IPS-18c (cell line): ENCODE results near the gene BEGAIN.

Source experiments
- H3K4me3 ChIP-seq: 2 replicates; pipeline ENCODE4 v1.7.0; 2013; ENCODE audit warnings: low read depth, mild to moderate bottlenecking, low read length, moderate library complexity; ENCODE audit not compliant: insufficient read depth
- H3K9me3 ChIP-seq: one replicate; pipeline ENCODE4 v1.6.1; 2013; ENCODE audit warnings: mild to moderate bottlenecking, low read length, moderate library complexity; ENCODE audit not compliant: control insufficient read depth, insufficient read depth

Gene BEGAIN

DNA sequence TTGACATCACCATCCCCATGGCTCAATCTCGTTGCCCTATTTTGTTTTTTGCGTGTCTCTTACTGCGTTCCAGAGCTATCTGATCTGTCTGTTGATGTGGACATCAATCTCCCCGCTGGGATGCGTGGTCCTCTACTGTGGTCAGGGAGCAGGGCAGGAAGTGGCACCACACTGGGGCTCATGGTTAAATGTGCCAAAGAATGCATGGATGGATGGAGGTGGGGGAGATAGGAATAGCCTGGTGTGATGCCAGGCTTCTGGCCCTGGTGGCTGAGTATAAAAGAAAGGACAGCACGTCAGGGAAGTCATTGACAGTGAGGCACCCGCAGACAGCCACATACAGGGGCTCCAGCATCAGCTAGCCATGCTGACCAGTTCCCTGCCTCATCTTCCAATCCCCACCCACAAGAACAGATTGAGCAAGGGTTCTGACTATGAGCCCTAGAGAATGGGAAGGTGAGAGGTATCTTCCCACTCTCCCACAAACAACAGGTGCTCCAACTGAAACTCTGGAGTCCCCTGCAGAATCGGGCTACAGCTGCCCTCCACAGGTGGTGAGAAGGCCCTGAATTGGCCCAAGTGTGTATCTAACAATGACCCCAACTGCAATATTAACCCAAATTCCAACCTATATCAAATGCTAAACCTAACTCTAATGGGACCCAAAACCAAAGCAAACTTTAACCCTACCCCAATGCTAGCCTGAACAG lies 2.7 kb upstream of the BEGAIN start:
- H3K9me3 ChIP-seq, result no peaks in the 10 kb centered on the region
- H3K4me3 ChIP-seq, result no peak overlapping the region

DNA sequence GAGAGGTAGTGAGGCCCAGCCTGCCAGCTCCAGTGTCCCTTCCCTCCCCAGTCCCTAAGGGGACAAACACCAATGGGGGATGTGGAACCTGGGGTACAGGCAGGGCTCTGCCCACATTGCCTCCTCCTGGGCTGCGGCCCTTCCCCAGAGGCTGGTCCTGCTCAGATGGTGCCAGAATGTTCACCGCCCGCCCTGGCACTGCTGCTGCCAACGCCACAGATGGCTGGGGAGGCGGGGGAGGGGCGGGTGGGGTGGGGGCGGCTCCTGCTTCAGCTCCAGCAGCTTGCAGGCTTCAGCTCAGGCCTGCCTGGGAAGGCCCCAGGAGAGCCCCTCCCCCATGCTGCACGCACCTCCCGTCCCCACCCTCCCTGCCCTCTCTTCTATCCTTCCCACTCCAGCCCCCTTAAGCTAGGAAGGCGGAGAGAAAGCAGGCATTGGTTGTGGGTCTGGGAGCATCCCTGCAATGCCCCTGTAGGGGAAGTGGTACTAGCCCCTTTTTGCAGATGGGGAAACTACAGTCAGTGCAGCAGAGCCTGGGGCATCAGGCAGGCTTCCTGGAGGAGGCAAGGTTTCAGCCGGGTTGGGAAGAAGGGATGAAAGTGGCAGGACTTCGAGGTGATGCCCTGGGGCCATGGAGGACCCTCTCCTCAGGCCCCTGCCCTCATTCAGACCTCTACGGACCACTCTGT lies 2.0 kb upstream of the BEGAIN start:
- Histone ChIP-seq H3K9me3 (no peaks in the 10 kb centered on the region), H3K4me3 (no peak overlapping the region)

DNA sequence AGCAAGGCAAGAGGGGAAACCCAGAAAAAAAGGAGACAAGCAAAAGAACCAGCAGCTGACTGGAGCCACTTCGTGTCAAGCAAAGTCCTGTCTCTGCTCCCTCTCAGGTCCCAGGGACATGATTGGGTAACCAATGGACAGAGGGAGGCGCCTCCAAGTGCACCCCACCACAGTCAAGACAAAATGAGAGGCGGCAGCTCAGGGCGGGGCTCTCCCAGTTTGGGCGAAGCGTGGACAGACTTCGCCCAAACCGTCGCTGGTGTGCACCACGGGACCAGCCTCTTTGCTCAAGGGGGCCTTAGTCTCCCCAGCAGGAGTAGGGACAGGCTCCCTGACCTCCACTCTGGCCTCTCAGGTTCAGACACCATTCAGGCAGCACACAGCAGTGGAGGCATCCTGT lies 1.5 kb upstream of the BEGAIN start:
- H3K9me3 ChIP-seq, result no peaks in the 10 kb centered on the region

DNA sequence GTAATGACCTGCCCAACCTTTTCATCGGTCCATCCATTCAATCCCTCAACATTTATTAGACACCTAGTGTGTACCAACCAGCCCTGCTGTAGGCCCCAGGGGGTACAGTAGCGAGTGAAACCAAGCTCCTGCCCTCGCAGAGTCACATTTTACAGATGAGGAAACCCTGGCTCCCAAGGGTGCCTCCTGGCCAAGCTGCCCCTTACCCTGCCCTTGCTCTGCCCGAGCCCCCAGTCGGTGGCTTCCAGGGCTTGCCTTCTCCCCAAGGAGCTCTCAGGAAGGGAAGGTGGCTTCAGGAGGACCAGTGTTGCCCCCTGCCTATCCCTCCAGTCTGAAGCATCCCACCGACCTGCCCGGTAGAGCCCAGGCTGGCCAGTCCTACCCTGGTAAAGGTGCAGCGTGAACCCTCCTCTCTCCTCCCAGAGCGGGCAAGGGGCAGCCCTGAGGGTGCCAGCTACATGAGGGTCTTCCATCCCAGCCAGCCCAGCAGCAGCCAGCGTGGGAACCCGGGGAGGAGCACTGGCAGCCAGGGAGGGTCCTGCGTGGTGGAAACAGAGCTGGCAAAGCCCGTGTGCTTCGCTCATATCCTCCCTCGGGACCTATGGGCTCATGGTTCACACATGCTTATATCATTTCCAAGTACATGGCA lies 670 bp upstream of the BEGAIN start:
- Histone ChIP-seq H3K9me3 (no peaks in the 10 kb centered on the region), H3K4me3 (no peak overlapping the region)

More for the DNA sequence above, 1.5 kb upstream of the BEGAIN start:
- H3K4me3 ChIP-seq, result no peak overlapping the region

DNA sequence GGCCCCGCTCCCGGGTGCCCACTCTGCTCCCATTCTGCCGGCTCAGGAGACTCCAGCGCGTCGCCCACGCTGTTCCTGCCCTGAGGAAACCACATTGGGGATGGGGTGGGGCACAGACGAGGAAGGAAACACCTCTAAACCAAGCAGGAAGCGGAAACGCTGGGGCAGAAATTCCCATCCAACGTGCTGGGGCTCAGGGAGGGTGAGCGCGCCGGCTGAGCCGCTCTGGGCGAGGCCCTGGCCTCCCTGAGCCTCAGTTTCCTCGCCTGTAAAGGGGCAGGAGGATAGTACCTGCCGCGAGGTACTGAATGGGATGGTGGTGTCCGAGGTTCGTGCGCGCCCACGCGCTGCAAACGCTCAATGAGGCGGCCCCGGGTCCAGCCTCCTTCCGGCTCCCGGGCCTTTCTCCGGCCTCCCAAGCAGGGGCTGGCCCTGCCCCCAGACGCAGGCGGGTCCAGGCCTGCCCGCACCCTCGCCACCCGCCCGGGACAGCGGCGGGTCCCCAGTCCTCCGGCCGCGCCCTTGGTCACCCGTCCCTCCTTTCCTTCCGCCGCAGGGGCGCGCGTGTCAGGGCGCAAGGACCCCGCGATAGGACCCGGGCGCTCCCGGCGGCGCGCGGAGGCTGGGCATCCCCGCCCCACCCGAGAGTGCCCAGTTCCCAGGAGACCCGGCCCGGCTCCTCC lies 673 bp downstream of the BEGAIN start:
- Histone ChIP-seq H3K9me3 (no peaks in the 10 kb centered on the region), H3K4me3 (peak overlapping the region; percentile 60)

DNA sequence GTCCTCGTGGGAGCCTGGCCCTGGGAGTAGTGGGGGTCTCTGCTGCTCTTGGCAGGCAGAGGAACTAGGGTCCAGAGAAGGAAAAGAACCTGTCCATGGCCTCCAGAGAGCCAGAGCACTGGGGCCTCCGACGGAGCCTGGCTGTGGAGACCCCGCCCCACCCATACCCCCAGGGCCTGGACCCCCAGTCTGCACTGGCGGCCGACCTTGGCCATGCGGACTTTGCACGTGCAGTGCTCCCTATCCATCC lies 1.1 kb downstream of the BEGAIN start:
- no peaks in the 10 kb centered on the region for H3K9me3 ChIP-seq
- H3K4me3 ChIP-seq, result peak overlapping the region; percentile 60; the same call in 1 of the 2 replicates

DNA sequence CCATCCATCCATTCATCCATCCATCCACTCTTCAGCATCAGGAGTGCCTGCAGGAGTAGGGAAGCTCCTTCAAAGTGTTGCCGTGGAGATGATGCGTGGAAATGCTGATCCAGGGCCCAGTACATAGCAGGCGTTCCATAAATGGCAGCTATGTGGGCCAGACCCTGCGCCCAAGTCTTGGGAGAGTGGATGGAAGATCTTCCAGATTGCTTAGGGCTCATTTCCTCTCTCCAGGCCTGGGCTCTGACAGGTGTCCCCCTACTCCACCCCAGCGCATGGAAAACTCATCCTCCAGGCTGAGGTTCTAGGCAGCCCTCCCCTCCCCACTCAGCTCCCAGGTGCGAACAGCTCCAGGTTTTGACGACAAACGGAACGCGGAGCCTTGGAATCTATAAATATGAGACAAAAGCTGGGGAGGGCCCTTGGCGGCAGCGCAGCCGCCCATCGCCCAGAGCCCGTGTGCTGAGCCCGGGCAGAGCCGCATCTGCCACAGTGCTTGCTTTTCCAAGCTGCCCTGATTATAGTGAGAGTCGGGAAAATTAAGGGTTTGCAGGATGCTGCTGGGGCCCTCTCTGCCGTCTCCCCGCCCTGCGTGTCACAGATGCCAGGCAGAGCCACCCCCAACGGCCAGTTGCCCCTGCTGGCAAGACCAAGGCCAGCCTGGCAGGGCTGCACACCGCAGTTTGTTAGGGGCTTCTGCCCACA lies 1.6 kb downstream of the BEGAIN start:
- no peaks in the 10 kb centered on the region for H3K9me3 ChIP-seq
- no peak overlapping the region for H3K4me3 ChIP-seq

DNA sequence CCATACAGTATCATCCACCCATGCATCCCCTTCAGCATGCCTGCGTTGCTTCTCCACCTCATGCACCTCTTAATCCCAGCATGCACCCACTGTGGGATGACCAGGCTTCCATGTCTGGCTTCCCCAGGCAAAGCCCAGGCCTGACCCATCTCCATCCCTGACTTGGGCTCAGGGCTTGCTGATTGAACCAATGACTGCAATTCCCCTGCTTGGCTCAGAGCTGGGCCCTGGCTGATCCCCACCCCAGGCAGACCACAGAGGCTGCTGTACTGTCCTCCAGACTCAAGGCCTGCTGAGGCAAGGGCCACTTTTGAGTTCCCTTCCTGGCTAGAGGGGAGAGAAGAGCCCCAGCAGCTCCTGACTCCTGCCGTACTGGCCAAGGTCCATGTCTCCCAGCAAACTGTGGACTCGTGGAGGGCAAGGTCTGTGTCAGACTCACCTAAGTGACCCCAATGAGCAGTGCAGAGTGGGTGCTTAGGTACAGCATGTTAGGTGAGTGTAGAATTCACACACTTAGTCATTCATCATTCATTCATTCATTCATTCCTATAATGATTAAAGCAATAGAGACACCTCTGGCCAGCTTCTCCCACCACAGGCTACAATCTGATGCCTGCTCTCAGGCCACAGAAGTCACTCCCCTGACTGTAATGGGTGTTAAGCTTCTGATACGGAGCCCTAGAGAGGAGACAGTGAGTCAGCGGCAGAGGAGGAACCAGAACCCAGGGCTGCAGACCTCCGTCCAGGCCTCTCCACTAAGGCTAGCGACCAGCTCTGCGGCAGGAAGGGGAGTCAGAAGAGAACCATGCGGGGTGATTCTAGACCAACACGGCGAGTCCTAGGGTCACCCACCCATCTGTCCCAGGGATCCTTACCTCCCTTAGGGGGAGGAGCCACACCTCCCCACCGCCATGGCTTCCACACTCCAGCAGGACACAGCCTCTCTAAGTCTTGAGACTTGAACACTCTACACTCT lies 2.9 kb downstream of the BEGAIN start:
- Histone ChIP-seq H3K4me3 (no peak overlapping the region), H3K9me3 (no peaks in the 10 kb centered on the region)

DNA sequence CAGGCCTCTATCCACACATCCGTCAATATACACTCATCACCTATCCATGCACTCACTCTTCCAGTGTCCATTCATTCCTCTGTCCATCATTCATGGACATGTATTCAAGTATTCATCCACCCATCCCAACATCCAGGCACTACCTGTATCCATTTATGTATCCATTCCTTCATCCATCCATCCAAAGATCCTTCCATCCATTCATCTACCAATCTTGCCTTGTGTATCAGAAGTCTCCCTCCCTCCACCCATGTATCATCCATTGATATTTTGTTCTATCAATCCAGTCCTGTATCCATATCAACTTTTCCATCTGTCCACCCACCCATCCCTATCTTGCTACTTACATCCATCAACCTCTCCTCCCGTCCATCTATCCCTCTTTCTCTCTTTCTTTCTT lies 4.0 kb downstream of the BEGAIN start:
- H3K9me3 ChIP-seq, result peaks cover 2% of the 10 kb centered on the region
- H3K4me3 ChIP-seq, result no peak overlapping the region

DNA sequence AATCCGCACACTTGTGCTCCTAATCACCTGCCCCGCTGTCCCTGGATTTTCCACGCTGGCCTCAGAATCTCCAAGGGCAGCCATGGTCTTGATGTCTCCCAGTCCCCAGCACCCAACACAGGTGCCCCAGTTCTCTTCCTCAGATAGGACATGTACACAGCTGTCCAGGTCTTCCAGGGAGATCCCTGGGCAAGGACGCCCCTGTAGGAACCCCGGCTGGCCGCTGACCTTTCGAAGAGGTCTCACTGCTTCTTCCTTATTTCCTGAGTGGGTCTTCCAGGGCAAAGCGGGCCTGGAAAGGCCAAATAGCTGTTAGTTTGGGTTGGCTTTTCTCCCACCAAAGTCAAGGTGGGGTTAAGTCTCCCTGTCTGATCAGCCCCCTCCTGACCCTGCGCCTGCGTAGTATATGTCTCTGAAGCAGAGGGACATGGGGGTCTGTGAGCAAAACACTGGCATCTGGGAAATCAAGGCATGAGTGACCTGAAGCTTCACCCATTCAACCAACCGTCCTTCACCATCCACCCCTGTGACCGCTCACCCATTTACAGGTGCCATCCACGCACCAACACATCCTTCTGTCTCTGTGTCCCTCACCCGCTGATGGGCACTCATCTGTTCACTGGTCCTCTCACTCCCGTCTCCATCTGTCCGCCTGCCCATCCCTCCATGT lies 4.6 kb downstream of the BEGAIN start:
- H3K9me3 ChIP-seq, result peaks cover 2% of the 10 kb centered on the region
- no peak overlapping the region for H3K4me3 ChIP-seq

DNA sequence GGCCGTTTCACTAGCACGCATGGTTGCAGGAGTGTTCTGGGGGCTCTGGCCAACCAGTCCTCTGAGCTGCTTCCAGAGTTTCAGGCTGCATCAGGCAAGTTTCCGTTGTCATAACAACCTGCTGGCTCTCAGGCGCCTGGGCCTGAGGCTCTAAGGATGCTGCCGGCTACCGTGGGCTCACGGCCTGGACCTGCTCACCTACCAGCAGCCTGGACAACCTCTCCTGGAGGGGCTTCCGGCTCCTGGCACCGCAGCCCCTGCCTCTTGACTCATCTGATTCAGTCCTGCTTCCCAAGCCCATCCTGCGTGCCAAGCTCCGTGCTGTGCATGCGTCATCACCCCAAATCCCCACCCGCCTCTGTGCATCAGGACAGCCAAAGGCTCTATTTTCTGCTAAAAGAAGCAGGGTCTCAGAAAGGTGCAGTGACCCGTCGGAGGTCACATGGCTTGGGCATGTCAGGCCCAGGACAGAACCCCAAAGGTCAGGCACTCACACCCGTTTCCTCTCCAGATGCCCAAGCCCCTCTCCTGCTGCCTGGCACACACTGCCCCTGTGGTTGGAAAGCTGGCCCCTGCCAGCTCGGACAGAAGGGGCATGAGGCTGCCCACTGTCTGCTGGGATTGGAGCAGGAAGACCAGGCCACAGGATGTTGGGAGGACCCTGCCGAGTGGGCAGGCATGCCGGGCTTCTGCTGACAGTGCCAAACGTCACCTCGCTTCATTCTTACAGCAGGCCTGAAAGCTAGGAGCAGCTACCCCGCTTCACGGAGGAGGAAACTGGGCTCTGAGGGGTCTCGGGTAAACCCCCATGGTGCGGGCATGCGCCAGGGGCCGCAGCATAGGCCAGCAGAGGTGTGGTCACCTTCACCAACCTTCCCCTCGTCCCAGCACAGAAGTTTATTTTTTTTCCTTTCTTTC lies 5.7 kb downstream of the BEGAIN start:
- H3K4me3 ChIP-seq, result no peak overlapping the region
- H3K9me3 ChIP-seq, result peaks cover 2% of the 10 kb centered on the region

DNA sequence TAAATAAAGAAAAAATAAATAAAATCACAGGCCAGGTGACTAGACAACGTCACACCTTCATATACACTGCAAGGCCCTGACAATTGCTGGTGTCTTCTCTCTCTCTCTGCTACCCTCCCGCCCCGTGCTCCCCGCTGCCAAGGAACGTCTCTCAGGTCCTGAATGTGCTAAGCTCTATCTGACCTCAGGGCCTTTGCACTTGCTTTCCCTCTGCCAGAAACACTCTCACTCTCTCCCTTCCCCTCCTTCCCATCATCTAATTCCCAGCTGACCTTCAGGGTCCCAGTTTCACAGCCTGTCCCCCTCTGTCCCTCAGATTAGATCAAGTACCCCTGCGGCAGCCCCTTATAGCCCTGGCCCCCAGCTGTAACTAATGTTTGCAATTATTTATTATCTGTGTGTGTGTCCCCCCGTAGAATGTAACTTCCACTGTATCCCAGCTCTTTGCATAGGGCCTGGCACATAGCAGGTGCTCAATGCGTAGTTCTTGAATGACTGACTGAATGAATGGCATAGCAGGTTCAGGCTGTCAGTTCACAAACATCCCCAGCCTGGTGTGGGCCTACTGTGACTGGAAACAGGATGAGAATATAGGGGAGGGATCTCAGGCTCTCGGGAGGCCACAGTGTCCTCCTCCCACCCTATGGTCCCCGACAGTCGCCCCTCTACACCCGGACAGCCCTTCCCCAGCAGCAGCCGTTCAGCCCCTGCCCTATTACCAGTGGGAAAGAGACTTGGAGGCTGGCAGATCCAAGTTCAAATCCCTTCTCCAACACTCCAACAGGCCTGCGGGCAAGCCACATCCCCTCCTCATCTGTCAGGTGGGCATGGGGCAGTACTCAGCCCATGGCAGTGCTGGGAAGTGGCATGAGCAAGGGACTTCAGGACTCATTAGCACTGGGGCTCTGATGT lies 6.6 kb downstream of the BEGAIN start:
- no peak overlapping the region for H3K4me3 ChIP-seq
- H3K9me3 ChIP-seq, result peaks cover 2% of the 10 kb centered on the region

DNA sequence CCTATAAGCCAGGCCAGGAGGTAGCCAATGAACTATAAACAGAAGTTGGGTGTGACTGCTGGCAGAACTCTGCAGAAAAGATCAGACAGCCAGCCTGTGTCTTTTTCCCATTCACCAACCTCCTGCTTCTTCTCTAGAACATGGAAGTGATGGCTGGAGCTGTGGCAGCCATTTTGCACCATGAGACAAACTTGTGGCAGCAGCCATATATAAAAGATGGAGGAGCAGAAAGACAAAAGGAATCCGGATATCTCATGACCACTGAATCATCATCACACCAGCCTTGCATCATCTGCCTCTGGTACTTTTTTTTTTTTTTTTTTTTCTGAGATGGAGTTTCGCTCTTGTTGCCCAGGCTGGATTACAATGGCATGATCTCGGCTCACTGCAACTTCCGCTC lies 8.7 kb downstream of the BEGAIN start:
- H3K9me3 ChIP-seq, result peaks cover 2% of the 10 kb centered on the region

DNA sequence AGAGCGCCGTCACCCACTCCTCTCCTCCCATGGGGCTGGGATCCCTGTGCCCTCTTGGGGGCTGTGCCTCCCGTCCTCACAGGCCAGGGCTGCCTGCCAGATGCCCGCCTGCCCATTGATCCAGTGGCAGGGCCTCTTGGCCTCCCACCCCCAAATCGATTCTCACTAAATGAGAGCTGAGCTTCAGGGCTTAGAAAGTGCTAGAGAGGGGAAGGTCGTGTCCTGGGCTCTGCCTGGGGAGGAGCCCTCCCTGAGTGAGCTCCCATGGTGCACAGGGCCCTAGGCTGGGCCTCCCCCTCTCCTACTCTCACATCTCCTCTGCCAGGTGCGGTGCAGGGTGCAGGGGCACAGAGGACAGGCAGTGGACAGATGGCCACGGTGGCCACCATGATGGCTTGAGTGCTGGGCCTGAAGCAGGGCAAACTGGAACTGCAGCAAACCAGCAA lies 9.2 kb downstream of the BEGAIN start:
- Histone ChIP-seq H3K4me3 (no peak overlapping the region), H3K9me3 (peaks cover 2% of the 10 kb centered on the region)

More for the DNA sequence above, 8.7 kb downstream of the BEGAIN start:
- no peak overlapping the region for H3K4me3 ChIP-seq
